GM18870 (cell line): ENCODE data around the gene EEF1AKMT1.

ENCODE experiments used
- ATAC-seq: cut with Tn5 transposase; IDR thresholded peaks from one replicate; pipeline ENCODE4 v1.9.1; 2021; ENCODE audit warnings: moderate library complexity; ENCODE audit not compliant: unreplicated experiment

Gene EEF1AKMT1

DNA sequence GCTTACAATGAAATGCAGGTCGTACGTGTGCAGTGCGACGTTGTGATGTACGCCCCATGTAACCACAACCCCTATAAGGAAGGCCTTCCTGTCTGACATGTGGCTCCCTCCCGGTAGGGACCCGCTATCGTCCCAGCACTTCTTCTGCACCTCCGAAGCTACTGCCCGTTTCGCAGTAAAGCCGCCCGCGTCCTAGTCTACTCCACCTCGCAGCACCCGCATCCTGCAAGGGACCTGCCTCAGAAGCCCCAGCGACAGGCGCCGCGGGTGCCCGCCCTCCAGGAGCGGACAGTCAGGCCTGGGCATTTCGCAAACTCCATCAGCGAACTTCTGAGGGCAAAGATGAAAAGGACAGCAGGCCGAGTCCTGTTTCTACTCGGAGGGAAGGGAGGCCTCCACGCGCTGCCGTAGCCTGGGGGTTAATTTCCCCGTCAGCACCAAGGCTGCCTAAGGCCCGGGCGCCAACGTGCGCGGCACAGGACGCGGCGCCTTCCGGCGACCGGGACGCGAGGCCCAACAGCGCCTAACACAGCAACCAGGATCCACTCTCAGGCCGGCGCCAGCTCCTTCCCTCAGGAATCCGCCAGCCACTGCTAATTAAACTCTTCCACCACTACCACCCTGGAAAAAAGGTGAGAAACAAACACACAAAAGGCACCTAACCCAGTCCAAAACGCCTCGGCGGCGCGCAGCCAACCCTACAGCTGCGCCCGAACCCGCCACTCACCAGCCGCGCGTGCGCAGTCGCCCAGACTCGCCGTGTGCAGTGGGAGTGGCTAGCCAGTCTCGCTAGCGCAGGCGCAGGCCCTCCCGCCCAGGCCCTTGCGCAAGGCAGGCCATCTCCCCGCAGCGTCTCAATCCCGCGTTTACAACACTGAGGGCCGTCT is at the start of gene EEF1AKMT1:
Gene EEF1AKMT1 (minus strand): TSS at position 768 of the 887 bp plus-strand sequence. CDS start 16,363 bp downstream, outside the sequence.
- ATAC-seq, result peak; percentile 74

DNA sequence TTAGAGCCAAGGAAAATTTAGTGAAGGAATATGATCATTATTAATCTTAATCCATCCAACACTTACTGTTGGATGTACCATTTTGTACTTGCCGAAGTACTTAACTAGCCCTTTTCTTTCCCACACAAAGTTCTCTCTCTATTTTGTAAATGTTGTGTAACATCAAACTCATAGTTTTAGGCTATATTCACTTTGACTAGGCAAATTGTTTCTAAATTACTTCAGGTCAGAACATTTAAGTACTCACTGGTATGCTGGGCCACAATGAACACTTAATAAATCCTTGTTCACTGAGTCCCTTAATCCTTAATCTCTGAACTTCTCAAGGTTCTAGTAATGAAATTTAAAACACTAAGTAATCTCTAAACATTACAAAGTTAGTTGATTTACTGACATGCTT is 49.3 kb upstream of the EEF1AKMT1 start:
- no peak for ATAC-seq

- ATAC-seq, result no peak
These were observed 48.6 kb upstream of the EEF1AKMT1 start for GRCh38 chr13:20822406-20822805.

DNA sequence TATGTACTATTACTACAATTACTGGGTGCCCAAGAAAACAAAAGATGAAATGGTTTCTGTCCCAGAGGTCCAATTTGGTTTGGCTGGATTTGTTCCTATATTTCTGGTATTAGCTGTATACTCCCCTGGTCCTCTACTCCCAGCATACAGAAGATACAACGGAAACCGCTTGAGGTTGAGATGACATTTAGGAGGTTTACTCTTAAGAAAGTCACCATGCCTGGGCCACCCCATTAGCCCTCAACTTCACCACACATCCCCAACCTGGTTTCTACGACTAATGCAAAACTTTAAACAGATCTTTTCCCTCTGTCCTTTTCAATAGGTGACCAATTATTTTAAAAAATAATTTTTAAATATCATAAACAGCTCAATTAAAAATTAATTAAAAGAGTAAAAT is 46.0 kb upstream of the EEF1AKMT1 start:
- no peak for ATAC-seq

DNA sequence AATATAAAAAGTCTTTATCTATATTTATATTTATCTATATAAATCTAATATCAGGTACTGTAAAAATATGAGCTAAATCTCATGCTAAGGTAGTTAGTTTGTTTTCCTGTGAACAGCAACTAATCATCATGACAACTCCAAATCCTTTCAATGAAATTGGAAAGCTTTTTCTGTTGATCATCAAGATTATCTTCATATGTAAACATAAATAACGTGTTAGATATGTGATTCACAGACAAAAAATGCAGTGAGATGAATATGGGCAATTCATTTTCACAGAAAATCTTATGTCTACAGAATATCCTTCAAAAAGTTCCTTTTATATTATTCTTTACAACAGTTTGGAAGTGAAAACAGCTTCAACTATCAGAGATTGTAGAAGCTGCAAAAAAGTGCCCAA is 41.7 kb upstream of the EEF1AKMT1 start:
- no peak for ATAC-seq

- no peak for ATAC-seq
These were observed 40.6 kb upstream of the EEF1AKMT1 start for GRCh38 chr13:20814224-20814910.

- ATAC-seq, result no peak
These were observed 39.1 kb upstream of the EEF1AKMT1 start for GRCh38 chr13:20812890-20813289.

GRCh38 chr13:20810808-20811207 is 37.0 kb upstream of the EEF1AKMT1 start:
- ATAC-seq, result no peak

DNA sequence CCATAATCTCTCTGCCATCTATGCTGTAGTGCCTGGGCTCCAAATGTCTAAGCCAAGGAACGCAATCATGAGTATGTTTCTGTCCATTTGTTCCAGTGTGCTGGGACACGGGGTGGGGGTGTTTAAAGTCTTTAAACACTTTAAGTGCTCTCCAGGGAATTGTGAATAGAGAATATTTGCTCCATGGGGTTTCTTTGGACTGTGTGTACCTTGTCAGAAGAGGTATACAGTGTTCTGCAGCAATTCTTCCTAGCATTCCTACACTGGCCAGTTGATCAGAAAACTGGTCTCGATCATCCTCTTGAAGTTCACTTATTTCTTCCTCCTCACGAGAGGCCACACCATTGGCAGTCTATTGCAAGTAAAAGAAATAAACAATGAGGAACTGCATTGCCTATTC is 35.1 kb upstream of the EEF1AKMT1 start:
- no peak for ATAC-seq

DNA sequence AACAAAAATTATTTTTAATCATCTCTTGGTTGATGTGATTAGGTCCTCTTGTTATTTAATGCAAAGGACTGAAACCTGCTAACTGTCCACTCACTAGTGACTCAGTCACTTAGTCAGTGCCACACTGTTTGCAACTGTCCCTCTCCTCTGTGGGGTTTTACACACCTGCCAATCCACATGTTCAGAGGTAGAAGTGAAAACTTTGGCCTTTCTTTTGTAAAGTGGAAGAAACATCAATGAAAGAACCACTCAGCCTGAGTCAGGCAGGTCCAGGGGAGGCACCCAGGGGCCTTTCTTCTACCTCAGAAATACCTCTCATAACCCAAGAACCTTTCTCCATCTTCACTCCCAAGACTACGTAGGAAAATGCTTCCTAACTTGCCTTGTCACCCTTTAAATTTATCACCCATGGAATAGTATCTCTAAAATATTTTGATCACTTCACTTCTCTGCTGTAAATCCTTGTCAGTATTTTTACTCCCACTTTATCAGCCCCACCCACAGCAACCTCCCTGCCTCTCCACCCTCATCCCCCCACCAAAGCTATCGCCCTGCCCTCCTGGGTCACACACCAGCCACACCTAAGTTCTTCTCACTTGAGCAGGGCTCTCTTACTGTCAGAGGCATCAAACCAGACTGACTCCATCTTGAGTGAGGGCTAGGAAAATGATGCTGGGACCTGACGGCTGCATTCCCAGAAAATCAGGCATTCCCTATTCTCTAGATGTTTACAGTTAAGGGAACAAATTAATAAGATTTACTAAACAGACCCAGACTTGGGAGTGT is 29.6 kb upstream of the EEF1AKMT1 start:
- ATAC-seq, result no peak

DNA sequence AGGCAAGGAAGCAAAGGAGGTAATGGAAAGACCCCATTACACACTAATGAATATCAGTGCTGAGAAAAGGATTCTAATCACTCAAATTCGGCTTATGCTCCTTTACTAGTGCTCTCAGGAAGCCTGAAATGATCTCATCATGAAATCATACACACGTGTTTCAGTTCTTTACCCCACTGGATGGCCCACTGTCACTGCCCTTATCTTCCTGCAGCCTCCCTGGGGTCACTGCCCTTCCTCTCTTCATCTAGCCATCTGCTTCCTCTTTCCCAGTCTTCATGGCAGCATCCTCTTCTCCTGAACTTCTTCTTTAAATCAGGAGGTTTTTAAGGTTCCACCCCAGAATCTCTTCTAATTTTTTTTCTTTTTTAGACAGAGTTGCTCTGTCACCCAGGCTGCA is 27.9 kb upstream of the EEF1AKMT1 start:
- no peak for ATAC-seq

GRCh38 chr13:20799726-20800416 is 26.1 kb upstream of the EEF1AKMT1 start:
- ATAC-seq, result no peak

DNA sequence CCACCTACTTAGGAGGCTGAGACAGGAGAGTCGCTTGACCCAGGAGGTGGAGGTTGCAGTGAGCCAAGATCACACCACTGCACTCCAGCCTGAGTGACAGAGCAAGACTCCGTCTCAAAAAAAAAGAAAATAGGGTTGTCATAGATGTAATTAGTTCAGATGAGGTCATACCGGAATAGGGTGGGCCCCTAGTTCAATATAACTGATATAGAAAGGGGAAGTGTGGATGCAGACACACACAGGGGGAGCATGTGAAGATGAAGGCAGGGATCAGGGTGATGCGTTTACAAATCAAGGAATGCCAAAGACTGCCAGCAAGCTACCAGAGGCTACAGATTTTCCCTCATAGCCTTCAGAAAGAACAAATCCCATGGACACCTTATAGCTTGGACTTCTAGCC is 24.3 kb upstream of the EEF1AKMT1 start:
- no peak for ATAC-seq

DNA sequence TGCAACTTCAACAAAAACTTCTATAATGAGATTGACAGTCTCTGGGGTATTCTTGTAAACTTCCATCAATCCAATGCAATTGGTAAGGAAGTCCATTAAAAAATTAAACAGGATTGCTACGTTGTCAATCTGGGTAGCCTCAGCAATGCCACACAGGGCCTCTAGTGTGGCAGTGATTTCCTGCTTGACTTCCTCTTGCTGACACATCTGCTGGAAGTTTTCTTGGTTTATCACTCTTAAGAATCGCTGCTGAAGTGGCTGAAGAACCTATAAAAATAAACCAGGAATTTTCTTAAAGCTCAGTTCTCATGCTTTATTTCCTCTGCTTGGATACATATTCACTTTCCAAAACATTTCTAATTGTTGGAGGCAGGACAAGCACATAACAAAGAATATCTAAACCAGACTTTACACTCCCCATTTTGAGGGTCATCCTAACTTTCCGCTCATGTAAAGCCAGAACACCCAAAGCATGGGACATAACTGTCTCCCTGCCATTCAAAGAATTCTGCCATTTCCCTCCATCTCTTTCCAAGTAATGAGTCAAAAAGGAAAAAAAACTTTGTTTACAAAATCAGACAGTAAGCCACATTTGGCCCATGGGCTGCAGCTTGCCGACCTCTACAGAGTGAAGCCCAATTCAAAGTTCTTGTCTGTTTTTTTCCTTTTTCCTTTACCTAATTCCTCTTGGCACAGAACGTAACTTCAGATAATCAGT is 23.2 kb upstream of the EEF1AKMT1 start:
- ATAC-seq, result no peak

DNA sequence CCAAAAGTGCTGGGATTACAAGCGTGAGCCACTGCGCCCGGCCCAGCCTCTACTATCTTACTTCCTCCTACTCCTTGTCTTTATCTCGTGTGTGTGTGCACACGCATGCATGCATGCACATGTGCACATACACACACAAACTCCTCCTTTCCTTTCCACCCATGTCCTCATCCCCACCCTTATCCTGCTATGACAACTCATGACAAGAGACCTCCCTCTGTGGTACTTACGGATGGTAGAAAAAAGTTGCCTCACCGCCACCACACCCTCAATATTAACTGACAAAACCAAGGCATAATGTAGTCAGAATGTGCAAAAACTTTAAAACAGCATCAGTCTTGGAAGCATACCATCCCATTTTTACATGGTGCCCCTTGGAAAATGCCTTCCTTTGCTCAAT is 15.9 kb upstream of the EEF1AKMT1 start:
- no peak for ATAC-seq

DNA sequence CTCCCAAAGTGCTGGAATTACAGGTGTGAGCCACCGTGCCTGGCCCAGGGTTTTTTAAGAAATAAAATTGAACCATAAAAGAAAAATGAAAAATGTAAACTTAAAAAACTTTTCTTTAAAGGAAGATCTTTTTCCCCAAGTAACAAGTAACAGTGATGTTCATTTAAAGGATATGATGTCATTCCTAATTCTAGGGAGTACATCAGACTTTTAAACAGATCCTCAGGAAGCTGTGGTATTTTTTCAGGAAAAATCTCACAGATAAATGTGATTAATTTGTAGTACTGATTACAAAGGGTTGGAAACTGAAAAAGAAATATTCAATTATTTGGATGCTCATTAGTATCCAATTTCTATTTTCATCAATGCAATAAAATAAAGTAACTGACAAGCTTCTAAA is 14.6 kb upstream of the EEF1AKMT1 start:
- no peak for ATAC-seq

- ATAC-seq, result no peak
These were observed 13.4 kb upstream of the EEF1AKMT1 start for GRCh38 chr13:20787180-20787579.

DNA sequence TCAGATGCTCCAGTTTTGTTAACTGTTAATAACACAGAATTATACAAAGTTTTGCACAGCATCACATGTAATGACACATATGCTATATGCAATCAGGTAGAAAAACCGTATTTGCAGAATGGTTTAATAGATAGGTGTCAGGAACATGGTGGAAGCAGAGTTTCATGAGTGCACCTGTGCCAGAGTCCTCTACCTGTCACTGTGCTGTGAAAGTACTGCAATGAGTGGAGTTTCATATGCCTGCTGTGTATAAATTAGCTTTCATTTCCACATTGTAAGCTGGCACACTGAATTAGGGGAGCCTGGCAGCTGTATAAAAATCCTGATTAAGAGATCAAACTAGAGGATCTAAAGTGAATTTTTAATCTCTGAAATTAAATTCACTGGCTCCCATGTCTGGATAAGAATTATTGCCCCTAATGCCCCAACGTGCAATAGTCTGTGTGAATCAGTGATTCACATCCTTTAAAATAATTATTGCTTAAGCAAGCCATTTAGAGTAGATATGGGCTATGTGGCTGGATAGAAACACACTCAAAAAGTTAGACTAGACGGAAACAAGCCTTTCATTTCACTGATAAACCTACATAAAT is 8.5 kb upstream of the EEF1AKMT1 start:
- peak; percentile 72 for ATAC-seq

DNA sequence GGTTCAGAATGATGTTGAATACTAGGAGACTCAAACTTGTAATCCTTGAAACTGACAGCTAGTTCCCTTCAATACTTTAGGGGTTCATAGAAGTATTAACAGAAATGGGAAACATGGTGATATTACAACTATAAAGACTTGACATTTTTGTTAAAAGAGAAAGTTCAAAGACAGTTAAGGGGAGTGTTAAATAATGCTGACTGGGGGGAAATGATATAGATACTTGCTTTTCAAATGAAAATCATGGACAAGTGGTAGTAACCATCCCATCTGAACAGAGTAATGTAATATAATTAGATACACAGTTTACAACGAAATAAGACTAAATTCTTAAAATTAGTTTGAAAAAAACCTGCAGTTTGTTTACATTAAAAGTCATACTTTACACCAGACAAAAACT is 6.6 kb upstream of the EEF1AKMT1 start:
- no peak for ATAC-seq

DNA sequence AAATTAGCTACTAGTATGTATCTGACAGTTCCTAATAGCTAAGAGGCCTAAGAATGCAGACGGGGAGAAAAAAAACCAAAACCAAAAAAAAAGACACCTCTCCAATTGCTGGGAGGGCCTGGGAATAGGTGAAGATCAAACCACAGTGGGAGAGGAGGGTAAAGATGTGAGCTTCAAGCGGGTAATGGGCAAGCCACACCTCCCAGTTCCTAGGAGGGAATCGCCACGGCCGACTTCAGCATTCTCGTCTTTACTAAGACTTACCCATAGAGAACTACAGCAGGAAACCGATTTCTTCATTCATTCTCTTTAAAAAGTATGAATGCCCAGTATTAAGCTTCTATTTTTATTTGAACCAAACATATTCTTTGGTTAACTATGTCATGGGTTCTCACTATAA is 5.6 kb upstream of the EEF1AKMT1 start:
- ATAC-seq, result no peak
